ENCODE results near the gene HAUS1. TPM values are rescaled to one million over a fixed set of nuclear protein-coding genes. Genes with fewer than 3 reads are reported as not detected.

HAUS1 gene
- total and polyA plus RNA-seq, 2 experiments from 2014 or later = 163 to 216 TPM

DNA sequence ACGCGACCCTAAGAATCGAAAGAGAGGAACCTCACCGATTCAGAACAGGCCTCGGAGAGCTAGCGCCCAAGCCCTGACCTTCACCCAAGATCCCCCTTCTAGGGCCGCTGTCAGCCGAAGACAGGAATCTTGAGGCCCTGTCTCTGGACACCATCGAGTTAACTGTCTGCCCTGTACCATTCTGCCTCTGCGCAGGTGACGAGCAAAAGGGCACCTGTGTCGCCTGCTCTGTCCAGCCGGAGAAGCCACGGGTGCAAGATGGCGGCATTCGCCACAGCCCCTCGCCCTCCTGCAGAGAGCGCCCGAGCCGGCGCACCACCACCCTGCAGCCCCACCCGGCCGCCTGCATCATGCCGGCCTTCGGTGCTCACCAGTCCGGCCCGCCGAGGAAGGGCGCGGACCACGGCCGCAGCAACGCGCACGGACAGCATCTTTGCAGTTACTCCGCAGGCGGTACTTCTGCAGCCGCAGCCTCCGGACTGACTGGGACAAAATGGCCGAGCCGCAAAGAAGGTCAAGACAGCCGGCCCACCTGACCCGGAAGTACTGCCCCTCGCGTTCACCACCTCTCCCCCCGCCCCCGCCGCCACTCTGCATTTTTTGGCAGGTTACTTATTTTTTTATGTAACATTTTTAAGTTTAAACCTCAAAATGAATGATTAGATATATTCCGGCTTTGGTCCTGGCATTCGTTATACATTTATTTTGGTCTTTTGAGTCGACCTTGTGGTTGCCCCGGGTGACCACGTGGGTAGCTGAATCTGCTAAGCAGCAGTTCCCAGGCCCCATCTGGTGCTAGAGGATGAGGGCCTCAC lies 6.2 kb upstream of the HAUS1 start, which contains the start of gene ATP5F1A:
Gene ATP5F1A, minus strand, starts transcription at position 496 of the 815 bp plus-strand sequence. Its CDS starts 65 bp downstream, at position 431.
- Mint-ChIP-seq H3K4me1 (peaks cover 16% of the 10 kb centered on the region; the same call in 2 of the 3 replicates), H3K27me3 (ENCODE audit: insufficient read depth, low read depth, poor library complexity) (peaks cover 9% of the 10 kb centered on the region), H3K36me3 (ENCODE audit: low read depth) (peaks cover 34% of the 10 kb centered on the region), H3K27ac (peak within 1 kb of the TSS; percentile 99), H3K9me3 (no peaks in the 10 kb centered on the region; the same call in 2 of the 3 replicates), H3K4me3 (peak within 1 kb of the TSS; percentile 99)
- H3F3A ChIP-seq (replicated peaks; ENCODE audit: low read depth) = 0 out of 2 replicates have a peak, but pooled peaks cover 4% of the 10 kb centered on the region
- H3K4me3 ChIP-seq = peak within 1 kb of the TSS; percentile 100
- H3K79me2 ChIP-seq (replicated peaks; ENCODE audit: insufficient read depth) = peaks cover 51% of the 10 kb centered on the region
- H3K36me3 ChIP-seq (ENCODE audit: insufficient read depth) = peaks cover 20% of the 10 kb centered on the region
- H4K20me1 ChIP-seq (replicated peaks; ENCODE audit: insufficient read depth) = peaks cover 37% of the 10 kb centered on the region; the same call in 1 of the 2 replicates
- H3K27ac ChIP-seq (ENCODE audit: low read depth) = peak within 1 kb of the TSS; percentile 68
- ATAC-seq (peak; percentile 87), DNase-seq (ENCODE audit: low spot score) (peak; percentile 90)
- H3K9me2 ChIP-seq (ENCODE audit: insufficient read depth) = no peaks in the 10 kb centered on the region
- TF ChIP-seq ZNF331 (CRISPR knock-in tag; IDR thresholded peaks at IDR 0.05; ENCODE audit: low read depth) = no peak
- TF ChIP-seq POLR2AphosphoS5 (IDR thresholded peaks at IDR 0.05; ENCODE audit: low read depth) = peak; percentile 92
- TF ChIP-seq, protein P1, sequence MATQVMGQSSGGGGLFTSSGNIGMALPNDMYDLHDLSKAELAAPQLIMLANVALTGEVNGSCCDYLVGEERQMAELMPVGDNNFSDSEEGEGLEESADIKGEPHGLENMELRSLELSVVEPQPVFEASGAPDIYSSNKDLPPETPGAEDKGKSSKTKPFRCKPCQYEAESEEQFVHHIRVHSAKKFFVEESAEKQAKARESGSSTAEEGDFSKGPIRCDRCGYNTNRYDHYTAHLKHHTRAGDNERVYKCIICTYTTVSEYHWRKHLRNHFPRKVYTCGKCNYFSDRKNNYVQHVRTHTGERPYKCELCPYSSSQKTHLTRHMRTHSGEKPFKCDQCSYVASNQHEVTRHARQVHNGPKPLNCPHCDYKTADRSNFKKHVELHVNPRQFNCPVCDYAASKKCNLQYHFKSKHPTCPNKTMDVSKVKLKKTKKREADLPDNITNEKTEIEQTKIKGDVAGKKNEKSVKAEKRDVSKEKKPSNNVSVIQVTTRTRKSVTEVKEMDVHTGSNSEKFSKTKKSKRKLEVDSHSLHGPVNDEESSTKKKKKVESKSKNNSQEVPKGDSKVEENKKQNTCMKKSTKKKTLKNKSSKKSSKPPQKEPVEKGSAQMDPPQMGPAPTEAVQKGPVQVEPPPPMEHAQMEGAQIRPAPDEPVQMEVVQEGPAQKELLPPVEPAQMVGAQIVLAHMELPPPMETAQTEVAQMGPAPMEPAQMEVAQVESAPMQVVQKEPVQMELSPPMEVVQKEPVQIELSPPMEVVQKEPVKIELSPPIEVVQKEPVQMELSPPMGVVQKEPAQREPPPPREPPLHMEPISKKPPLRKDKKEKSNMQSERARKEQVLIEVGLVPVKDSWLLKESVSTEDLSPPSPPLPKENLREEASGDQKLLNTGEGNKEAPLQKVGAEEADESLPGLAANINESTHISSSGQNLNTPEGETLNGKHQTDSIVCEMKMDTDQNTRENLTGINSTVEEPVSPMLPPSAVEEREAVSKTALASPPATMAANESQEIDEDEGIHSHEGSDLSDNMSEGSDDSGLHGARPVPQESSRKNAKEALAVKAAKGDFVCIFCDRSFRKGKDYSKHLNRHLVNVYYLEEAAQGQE (IDR thresholded peaks at IDR 0.05; ENCODE audit: unreplicated experiment) = peak; percentile 28
- TF ChIP-seq ZNF114 (CRISPR knock-in tag; IDR thresholded peaks at IDR 0.05) = no peak
- no peak for TF ChIP-seq STAT1 (IDR thresholded peaks at IDR 0.05; ENCODE audit: unreplicated experiment)
- TF ChIP-seq, protein P2, sequence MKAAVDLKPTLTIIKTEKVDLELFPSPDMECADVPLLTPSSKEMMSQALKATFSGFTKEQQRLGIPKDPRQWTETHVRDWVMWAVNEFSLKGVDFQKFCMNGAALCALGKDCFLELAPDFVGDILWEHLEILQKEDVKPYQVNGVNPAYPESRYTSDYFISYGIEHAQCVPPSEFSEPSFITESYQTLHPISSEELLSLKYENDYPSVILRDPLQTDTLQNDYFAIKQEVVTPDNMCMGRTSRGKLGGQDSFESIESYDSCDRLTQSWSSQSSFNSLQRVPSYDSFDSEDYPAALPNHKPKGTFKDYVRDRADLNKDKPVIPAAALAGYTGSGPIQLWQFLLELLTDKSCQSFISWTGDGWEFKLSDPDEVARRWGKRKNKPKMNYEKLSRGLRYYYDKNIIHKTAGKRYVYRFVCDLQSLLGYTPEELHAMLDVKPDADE (IDR thresholded peaks at IDR 0.05) = no peak
- no peak for TF ChIP-seq EZH2 (IDR thresholded peaks at IDR 0.05; ENCODE audit: low read depth, unreplicated experiment)
- TF ChIP-seq, protein P3, sequence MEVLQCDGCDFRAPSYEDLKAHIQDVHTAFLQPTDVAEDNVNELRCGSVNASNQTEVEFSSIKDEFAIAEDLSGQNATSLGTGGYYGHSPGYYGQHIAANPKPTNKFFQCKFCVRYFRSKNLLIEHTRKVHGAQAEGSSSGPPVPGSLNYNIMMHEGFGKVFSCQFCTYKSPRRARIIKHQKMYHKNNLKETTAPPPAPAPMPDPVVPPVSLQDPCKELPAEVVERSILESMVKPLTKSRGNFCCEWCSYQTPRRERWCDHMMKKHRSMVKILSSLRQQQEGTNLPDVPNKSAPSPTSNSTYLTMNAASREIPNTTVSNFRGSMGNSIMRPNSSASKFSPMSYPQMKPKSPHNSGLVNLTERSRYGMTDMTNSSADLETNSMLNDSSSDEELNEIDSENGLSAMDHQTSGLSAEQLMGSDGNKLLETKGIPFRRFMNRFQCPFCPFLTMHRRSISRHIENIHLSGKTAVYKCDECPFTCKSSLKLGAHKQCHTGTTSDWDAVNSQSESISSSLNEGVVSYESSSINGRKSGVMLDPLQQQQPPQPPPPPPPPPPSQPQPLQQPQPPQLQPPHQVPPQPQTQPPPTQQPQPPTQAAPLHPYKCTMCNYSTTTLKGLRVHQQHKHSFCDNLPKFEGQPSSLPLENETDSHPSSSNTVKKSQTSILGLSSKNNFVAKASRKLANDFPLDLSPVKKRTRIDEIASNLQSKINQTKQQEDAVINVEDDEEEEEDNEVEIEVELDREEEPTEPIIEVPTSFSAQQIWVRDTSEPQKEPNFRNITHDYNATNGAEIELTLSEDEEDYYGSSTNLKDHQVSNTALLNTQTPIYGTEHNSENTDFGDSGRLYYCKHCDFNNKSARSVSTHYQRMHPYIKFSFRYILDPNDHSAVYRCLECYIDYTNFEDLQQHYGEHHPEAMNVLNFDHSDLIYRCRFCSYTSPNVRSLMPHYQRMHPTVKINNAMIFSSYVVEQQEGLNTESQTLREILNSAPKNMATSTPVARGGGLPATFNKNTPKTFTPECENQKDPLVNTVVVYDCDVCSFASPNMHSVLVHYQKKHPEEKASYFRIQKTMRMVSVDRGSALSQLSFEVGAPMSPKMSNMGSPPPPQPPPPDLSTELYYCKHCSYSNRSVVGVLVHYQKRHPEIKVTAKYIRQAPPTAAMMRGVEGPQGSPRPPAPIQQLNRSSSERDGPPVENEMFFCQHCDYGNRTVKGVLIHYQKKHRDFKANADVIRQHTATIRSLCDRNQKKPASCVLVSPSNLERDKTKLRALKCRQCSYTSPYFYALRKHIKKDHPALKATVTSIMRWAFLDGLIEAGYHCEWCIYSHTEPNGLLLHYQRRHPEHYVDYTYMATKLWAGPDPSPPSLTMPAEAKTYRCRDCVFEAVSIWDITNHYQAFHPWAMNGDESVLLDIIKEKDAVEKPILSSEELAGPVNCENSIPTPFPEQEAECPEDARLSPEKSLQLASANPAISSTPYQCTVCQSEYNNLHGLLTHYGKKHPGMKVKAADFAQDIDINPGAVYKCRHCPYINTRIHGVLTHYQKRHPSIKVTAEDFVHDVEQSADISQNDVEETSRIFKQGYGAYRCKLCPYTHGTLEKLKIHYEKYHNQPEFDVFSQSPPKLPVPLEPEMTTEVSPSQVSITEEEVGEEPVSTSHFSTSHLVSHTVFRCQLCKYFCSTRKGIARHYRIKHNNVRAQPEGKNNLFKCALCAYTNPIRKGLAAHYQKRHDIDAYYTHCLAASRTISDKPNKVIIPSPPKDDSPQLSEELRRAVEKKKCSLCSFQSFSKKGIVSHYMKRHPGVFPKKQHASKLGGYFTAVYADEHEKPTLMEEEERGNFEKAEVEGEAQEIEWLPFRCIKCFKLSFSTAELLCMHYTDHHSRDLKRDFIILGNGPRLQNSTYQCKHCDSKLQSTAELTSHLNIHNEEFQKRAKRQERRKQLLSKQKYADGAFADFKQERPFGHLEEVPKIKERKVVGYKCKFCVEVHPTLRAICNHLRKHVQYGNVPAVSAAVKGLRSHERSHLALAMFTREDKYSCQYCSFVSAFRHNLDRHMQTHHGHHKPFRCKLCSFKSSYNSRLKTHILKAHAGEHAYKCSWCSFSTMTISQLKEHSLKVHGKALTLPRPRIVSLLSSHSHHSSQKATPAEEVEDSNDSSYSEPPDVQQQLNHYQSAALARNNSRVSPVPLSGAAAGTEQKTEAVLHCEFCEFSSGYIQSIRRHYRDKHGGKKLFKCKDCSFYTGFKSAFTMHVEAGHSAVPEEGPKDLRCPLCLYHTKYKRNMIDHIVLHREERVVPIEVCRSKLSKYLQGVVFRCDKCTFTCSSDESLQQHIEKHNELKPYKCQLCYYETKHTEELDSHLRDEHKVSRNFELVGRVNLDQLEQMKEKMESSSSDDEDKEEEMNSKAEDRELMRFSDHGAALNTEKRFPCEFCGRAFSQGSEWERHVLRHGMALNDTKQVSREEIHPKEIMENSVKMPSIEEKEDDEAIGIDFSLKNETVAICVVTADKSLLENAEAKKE (CRISPR knock-in tag; IDR thresholded peaks at IDR 0.05) = no peak
- no peak for TF ChIP-seq NANOG (IDR thresholded peaks at IDR 0.05; ENCODE audit: borderline replicate concordance)
- peak within 1 kb of the TSS; percentile 85 for H3K4me2 ChIP-seq
- no peaks in the 10 kb centered on the region for H3K27me3 ChIP-seq (ENCODE audit: insufficient read depth)
- peaks cover 10% of the 10 kb centered on the region for H3K4me1 ChIP-seq (ENCODE audit: insufficient read depth)
- H2AFZ ChIP-seq = peak within 1 kb of the TSS; percentile 33; the same call in 1 of the 2 replicates

Measured in GM23338 (cell line).